Activated effector memory CD4-positive, alpha-beta T cell treated with Interleukin-2 at 50 U/mL for 16 hours (primary cell): Measurements from ENCODE around the gene PCED1A.

Source experiments
- DNase-seq: peaks from one replicate; pipeline ENCODE4 v3.0.0-alpha.2; 2020

PCED1A gene

GRCh38 chr20:2840138-2840966 lies at the start of gene PCED1A, which contains the start of gene VPS16:
TSS of gene PCED1A (minus strand) at chr20:2840655. CDS start at chr20:2839912, 743 bp downstream.
TSS of gene VPS16 (plus strand) at chr20:2840745. CDS start at chr20:2840775, 30 bp downstream.
- DNase-seq: peak; percentile 85

- no peak for DNase-seq
Observed at GRCh38 chr20:2889797-2890196, 49.3 kb upstream of the PCED1A start.

- no peak for DNase-seq
Observed at GRCh38 chr20:2889209-2889608, 48.8 kb upstream of the PCED1A start.

- no peak for DNase-seq
Observed at GRCh38 chr20:2888224-2888955, 47.9 kb upstream of the PCED1A start.

- no peak for DNase-seq
Observed at GRCh38 chr20:2887715-2888114, 47.3 kb upstream of the PCED1A start.

- DNase-seq: no peak
Observed at GRCh38 chr20:2883726-2884637, 43.5 kb upstream of the PCED1A start.

GRCh38 chr20:2880650-2881049 lies 40.2 kb upstream of the PCED1A start:
- no peak for DNase-seq

GRCh38 chr20:2879146-2879545 lies 38.7 kb upstream of the PCED1A start:
- DNase-seq: no peak

GRCh38 chr20:2878515-2878914 lies 38.1 kb upstream of the PCED1A start:
- DNase-seq: no peak

GRCh38 chr20:2875690-2876203 lies 35.3 kb upstream of the PCED1A start:
- DNase-seq: no peak

GRCh38 chr20:2874456-2874855 lies 34.0 kb upstream of the PCED1A start:
- no peak for DNase-seq

- no peak for DNase-seq
Observed at GRCh38 chr20:2873747-2874041, 33.2 kb upstream of the PCED1A start.

GRCh38 chr20:2873010-2873746 lies 32.7 kb upstream of the PCED1A start, which contains the start of gene PTPRA:
TSS of gene PTPRA (plus strand) at chr20:2873481. CDS start at chr20:2964278, 90,797 bp downstream.
- DNase-seq: peak; percentile 88

- peak; percentile 65 for DNase-seq
Observed at GRCh38 chr20:2872459-2873009, 32.1 kb upstream of the PCED1A start.

- no peak for DNase-seq
Observed at GRCh38 chr20:2871661-2872458, 31.4 kb upstream of the PCED1A start.

GRCh38 chr20:2871111-2871465 lies 30.6 kb upstream of the PCED1A start:
- DNase-seq: no peak

GRCh38 chr20:2869381-2869780 lies 28.9 kb upstream of the PCED1A start:
- no peak for DNase-seq

GRCh38 chr20:2867081-2867864 lies 26.8 kb upstream of the PCED1A start:
- DNase-seq: no peak

GRCh38 chr20:2866236-2866635 lies 25.8 kb upstream of the PCED1A start:
- no peak for DNase-seq

- DNase-seq: no peak
Observed at GRCh38 chr20:2865630-2866029, 25.2 kb upstream of the PCED1A start.
